Neutrophil (primary cell): ENCODE results near the gene PRLR.
"Not testable (repeated sequence)": the region's sequence is repeated elsewhere in the genome, so short reads cannot be mapped to it uniquely, and the experiment has no call there.

Experiments used
- H3K27ac ChIP-seq: fragments of 200-600 bp; sonication (generic); 2 replicates; pipeline ENCODE4 v1.5.1; 2016; ENCODE audit warnings: mild to moderate bottlenecking, moderate library complexity
- H3K27me3 ChIP-seq: fragments of 200-600 bp; sonication (generic); 2 replicates; pipeline ENCODE4 v1.6.0; 2016; ENCODE audit warnings: mild to moderate bottlenecking
- H3K36me3 ChIP-seq: fragments of 200-600 bp; sonication (generic); 2 replicates; pipeline ENCODE4 v1.5.1; 2017
- H3K4me1 ChIP-seq, 2 experiments: fragments of 200-600 bp in 1 of 2; sonication (generic) in 1 of 2; 1 replicate in 1 of 2; 2 replicates in 1 of 2; pipeline versions ENCODE4 v1.5.1 to v1.6.1; 2013 to 2016; ENCODE audit warnings: low read depth in 1 of 2, low read length in 1 of 2, mild to moderate bottlenecking in 1 of 2, moderate library complexity in 1 of 2; ENCODE audit not compliant: control insufficient read depth in 1 of 2, insufficient read depth in 1 of 2
- H3K4me3 ChIP-seq, 2 experiments: fragments of 200-600 bp in 1 of 2; sonication (generic) in 1 of 2; 1 replicate in 1 of 2; 2 replicates in 1 of 2; pipeline ENCODE4 v1.5.1; 2013 to 2016; ENCODE audit warnings: low read depth in 1 of 2, low read length in 1 of 2, mild to moderate bottlenecking in 1 of 2, moderate library complexity in 1 of 2
- H3K9me3 ChIP-seq: fragments of 200-600 bp; sonication (generic); 2 replicates; pipeline ENCODE4 v1.5.1; 2016
- TF ChIP-seq, protein P1 (sequence below): fragments of 200-600 bp; sonication (generic); IDR thresholded peaks from 2 replicates; pipeline ENCODE4 v1.5.1; 2016; ENCODE audit warnings: antibody characterized with exemption

The PRLR gene

DNA sequence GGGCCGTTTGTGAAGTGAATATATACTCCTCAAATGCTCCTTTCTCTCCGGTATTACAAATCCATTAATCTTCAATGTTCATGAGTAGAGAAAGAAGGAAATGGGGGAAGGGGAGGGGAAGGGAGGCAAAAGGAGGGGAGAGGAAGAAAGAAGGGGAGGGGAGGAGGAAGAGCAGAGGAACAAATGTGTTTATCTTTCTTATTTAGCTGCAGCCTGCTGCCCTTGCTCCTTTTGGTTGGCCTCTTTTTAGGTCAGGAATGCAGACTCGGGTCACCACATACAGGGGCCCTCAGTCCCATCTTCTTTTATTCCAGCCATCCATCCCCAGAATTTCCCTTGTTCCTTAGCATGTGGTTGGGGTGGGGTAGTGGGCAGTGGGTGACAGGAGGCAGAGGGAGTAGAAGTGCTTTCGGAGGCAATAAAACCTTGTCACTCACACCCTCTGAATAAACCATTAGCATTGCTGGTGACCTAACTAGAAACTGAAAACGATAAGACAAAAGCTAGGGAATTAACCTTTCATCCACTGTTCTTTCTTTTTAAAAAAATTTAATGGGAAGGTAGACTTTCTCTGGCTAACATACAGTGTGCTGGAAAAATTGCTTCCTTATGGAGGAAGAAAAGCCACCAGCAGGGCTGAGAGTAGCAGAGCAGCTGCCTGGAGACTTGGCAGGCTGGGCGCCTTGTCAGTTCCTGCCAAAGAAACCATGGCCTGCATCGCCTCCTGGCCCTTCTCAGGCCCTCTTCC is 16.8 kb upstream of the PRLR start:
- Histone ChIP-seq H3K27ac (no peak overlapping the region), H3K36me3 (no peaks in the 10 kb centered on the region), H3K4me1 (no peaks in the 10 kb centered on the region), H3K9me3 (no peaks in the 10 kb centered on the region), H3K4me3 (no peak overlapping the region), H3K27me3 (peaks cover 5% of the 10 kb centered on the region)
- TF ChIP-seq, protein P1, sequence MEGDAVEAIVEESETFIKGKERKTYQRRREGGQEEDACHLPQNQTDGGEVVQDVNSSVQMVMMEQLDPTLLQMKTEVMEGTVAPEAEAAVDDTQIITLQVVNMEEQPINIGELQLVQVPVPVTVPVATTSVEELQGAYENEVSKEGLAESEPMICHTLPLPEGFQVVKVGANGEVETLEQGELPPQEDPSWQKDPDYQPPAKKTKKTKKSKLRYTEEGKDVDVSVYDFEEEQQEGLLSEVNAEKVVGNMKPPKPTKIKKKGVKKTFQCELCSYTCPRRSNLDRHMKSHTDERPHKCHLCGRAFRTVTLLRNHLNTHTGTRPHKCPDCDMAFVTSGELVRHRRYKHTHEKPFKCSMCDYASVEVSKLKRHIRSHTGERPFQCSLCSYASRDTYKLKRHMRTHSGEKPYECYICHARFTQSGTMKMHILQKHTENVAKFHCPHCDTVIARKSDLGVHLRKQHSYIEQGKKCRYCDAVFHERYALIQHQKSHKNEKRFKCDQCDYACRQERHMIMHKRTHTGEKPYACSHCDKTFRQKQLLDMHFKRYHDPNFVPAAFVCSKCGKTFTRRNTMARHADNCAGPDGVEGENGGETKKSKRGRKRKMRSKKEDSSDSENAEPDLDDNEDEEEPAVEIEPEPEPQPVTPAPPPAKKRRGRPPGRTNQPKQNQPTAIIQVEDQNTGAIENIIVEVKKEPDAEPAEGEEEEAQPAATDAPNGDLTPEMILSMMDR = no peak

DNA sequence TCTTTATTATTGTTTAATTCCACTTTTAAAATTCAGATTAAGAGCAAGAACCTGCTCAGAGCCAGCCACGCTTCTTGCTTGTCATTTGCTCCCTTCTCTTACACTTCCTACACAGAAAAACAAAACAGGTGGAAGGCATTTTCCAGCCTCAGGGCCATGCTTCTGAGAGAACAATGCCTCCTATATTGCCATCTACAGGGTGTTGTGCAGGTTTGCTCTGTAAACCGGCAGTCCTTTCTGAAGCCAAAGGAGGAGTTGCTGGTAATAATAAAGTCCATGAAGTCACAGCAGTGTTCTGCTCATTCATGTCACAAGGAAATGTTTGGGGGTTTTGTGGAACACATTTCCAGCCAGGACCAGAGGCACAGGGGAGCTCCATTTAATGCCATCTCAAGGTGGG is 16.1 kb upstream of the PRLR start:
- Histone ChIP-seq H3K4me1 (no peaks in the 10 kb centered on the region), H3K27ac (no peak overlapping the region), H3K27me3 (peaks cover 5% of the 10 kb centered on the region), H3K36me3 (no peaks in the 10 kb centered on the region), H3K4me3 (no peak overlapping the region), H3K9me3 (no peaks in the 10 kb centered on the region)
- TF ChIP-seq, protein P1 = no peak

DNA sequence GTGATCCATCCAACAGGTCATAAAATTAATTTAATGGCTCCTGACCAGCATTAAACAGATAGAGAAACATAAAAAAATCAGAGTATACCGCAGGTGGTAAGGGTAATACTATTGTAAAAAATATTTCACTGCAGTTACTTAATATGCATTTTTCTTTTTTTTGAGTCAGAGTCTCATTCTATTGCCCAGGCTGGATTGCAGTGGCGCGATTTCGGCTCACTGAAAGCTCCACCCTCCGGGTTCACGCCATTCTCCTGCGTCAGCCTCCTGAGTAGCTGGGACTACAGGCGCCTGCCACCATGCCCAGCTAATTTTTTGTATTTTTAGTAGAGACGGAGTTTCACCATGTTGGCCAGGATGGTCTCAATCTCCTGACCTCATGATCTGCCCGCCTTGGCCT is 15.1 kb upstream of the PRLR start:
- H3K4me3 ChIP-seq, H3K4me1 ChIP-seq, H3K9me3 ChIP-seq, H3K27me3 ChIP-seq, H3K36me3 ChIP-seq, H3K27ac ChIP-seq: not testable (repeated sequence)

DNA sequence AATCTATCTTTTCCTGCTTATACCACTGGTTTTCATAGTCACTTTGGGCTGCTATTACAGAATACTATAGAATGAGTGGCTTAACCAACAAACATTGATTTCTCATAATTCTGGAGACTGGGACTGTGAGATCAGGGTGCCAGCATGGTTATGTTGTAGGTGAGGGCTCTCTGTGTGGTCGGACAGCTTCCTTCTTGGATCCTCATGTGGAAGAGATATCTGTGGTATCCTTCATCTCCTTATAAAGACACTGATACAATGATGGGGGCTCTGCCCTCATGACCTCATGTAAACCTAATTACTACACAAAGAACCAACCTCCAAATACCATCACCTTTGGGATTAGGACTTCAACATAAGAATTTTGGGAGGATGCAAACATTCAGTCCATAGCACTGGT is 13.9 kb upstream of the PRLR start:
- TF ChIP-seq, protein P1 = no peak
- no peaks in the 10 kb centered on the region for H3K36me3 ChIP-seq
- peaks cover 5% of the 10 kb centered on the region for H3K27me3 ChIP-seq
- no peak overlapping the region for H3K4me3 ChIP-seq
- H3K9me3 ChIP-seq = no peaks in the 10 kb centered on the region
- H3K27ac ChIP-seq = no peak overlapping the region
- H3K4me1 ChIP-seq = no peaks in the 10 kb centered on the region

DNA sequence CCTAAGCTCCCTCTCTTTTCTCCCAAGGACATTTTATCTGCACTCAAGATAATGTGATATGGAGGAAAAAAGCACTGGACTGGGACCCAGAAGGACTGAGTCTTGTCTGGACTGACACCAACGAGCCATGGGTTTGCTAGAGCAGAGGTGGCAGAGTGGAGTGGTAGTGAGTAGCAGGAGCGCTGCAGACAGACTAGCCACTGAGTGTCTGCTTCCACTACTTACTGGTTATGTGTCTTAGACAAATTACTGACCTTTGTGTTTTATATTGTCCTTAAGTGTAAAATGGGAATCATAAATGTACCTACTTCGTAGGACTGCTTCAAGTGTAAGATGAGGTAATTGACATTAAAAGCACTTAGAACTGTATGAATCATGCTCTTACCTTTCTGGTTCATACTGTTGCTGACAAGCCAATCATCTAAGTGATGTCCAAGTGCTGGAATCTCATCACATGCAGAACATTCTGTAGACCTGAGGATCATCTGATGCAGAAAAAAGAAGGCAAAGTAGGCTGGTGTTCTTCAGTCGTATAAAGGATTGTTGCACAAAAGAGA is 12.5 kb upstream of the PRLR start:
- TF ChIP-seq, protein P1 = no peak
- no peaks in the 10 kb centered on the region for H3K9me3 ChIP-seq
- H3K27ac ChIP-seq = no peak overlapping the region
- no peaks in the 10 kb centered on the region for H3K36me3 ChIP-seq
- peaks cover 5% of the 10 kb centered on the region for H3K27me3 ChIP-seq
- no peaks in the 10 kb centered on the region for H3K4me1 ChIP-seq
- no peak overlapping the region for H3K4me3 ChIP-seq

DNA sequence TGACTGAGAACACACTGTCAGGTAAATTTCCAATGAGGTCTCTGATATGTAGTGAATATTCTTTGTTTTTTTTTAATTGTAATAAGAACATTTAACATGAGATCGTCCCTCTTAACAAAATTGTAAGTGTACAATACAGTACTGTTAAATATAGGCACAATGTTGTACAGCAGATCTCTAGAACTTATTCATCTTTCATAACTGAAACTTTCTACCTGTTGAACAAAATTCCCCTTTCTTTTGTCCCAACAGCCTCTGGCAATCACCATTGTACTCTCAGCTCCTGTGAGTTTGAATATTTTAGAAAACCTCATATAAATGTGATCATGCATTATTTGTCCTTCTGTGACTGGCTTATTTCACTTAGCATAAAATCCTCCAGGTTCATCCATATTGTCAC is 10.6 kb upstream of the PRLR start:
- H3K4me1 ChIP-seq = no peaks in the 10 kb centered on the region
- H3K27ac ChIP-seq = no peak overlapping the region
- TF ChIP-seq, protein P1 = no peak
- H3K36me3 ChIP-seq = no peaks in the 10 kb centered on the region
- H3K9me3 ChIP-seq = no peaks in the 10 kb centered on the region
- H3K27me3 ChIP-seq = peaks cover 5% of the 10 kb centered on the region
- no peak overlapping the region for H3K4me3 ChIP-seq
